ENCODE data around the gene PKD1L1.

- TF ChIP-seq CTCF (IDR thresholded peaks at IDR 0.05) (no peak), POLR2A (IDR thresholded peaks at IDR 0.05) (no peak)
These were observed 46.7 kb downstream of the PKD1L1 start for GRCh38 chr7:47901542-47901941.

Data from right lobe of liver (tissue), 4 donors.